ENCODE measurements around the gene MAPK4. TPM values are rescaled to one million over a fixed set of nuclear protein-coding genes. Genes with fewer than 3 reads are reported as not detected.
A peak's percentile ranks its signal among the peaks of the same experiment; 100 is the strongest.
"Not testable (repeated sequence)": the region's sequence is repeated elsewhere in the genome, so short reads cannot be mapped to it uniquely, and the experiment has no call there.

The MAPK4 gene
- total and polyA plus RNA-seq, 10 of the 15 experiments (the other 5 are each of a cell fraction or from before 2014, with no cell fraction given): 0.03 to 0.11 (median 0.06) TPM; not detected in 4

GRCh38 chr18:50560681-50561629 is 1.1 kb downstream of the MAPK4 start:
- FAIRE-seq: no peak
- Histone ChIP-seq H3K4me2 (ENCODE audit: control insufficient read depth, insufficient read depth) (peak overlapping the region; percentile 48), H3K4me3 (no peak overlapping the region), H2AFZ (ENCODE audit: control insufficient read depth, low read depth, low read length) (no peak overlapping the region), H3K27ac (ENCODE audit: control insufficient read depth, insufficient read depth) (no peak overlapping the region), H3K4me1 (ENCODE audit: control insufficient read depth, insufficient read depth, low read length) (no peaks in the 10 kb centered on the region), H3K9ac (ENCODE audit: control insufficient read depth, insufficient read depth, low read length) (no peak overlapping the region), H4K20me1 (ENCODE audit: control insufficient read depth, insufficient read depth) (no peaks in the 10 kb centered on the region), H3K36me3 (ENCODE audit: control insufficient read depth in 2 of 2, insufficient read depth in 2 of 2, low read length in 1 of 2) (no peaks in the 10 kb centered on the region), H3K9me3 (replicated peaks; ENCODE audit: control insufficient read depth, insufficient read depth, low read length) (no peaks in the 10 kb centered on the region; the same call in 1 of the 3 replicates), H3K27me3 (replicated peaks in 1 of 2; ENCODE audit: control insufficient read depth in 2 of 2, insufficient read depth in 2 of 2, low read length in 1 of 2) (peaks cover 13 to 15% of the 10 kb centered on the region in 2 experiments), H3K79me2 (ENCODE audit: control insufficient read depth, insufficient read depth, low read length) (no peaks in the 10 kb centered on the region)
- no peak for TF ChIP-seq IRF4 (IDR thresholded peaks at IDR 0.05; ENCODE audit: low read depth, low read length)
- ChIA-PET RAD21 (ENCODE audit: unreplicated experiment) (no interaction called here), SMC1A (ENCODE audit: uncharacterized antibody, unreplicated experiment) (interaction anchor here (0.7 kb wide), 1 partner anchor 20 kb away, joined by 3 read pairs; no protein-coding TSS in a partner anchor), POLR2A (no interaction called here), CTCF (no interaction called here)
- 24% methylated on average over 45 of the region's 49 CpGs for WGBS (ENCODE audit: insufficient coverage, insufficient replicate concordance, low lambda C conversion rate, missing lambda C conversion rate)
- in situ Hi-C loops (cut with MboI): no loop called here
- no TSS peak for BruUV-seq (replicated peaks)
- ATAC-seq: no peak
- DNase-seq (ENCODE audit: low read depth, low spot score): no peak
- intact Hi-C loops (cut with micrococcal nuclease; ENCODE audit: unreplicated experiment): no loop called here

- SMC1A ChIA-PET (ENCODE audit: uncharacterized antibody, unreplicated experiment); H3K9me3 ChIP-seq (replicated peaks; ENCODE audit: control insufficient read depth, insufficient read depth, low read length); POLR2A ChIA-PET; H3K4me3 ChIP-seq; intact Hi-C loops (cut with micrococcal nuclease; ENCODE audit: unreplicated experiment); H3K4me2 ChIP-seq (ENCODE audit: control insufficient read depth, insufficient read depth); BruUV-seq (replicated peaks); DNase-seq (ENCODE audit: low read depth, low spot score); H3K9ac ChIP-seq (ENCODE audit: control insufficient read depth, insufficient read depth, low read length); H3K4me1 ChIP-seq (ENCODE audit: control insufficient read depth, insufficient read depth, low read length); H3K27ac ChIP-seq (ENCODE audit: control insufficient read depth, insufficient read depth); FAIRE-seq; H2AFZ ChIP-seq (ENCODE audit: control insufficient read depth, low read depth, low read length); H3K36me3 ChIP-seq (ENCODE audit: control insufficient read depth in 2 of 2, insufficient read depth in 2 of 2, low read length in 1 of 2); H4K20me1 ChIP-seq (ENCODE audit: control insufficient read depth, insufficient read depth); CTCF ChIA-PET; in situ Hi-C loops (cut with MboI); RAD21 ChIA-PET (ENCODE audit: unreplicated experiment); ATAC-seq; H3K79me2 ChIP-seq (ENCODE audit: control insufficient read depth, insufficient read depth, low read length): not testable (repeated sequence)
- 0% methylated on average over 1 of the region's 1 CpG for WGBS (ENCODE audit: insufficient coverage, insufficient replicate concordance, low lambda C conversion rate, missing lambda C conversion rate)
- H3K27me3 ChIP-seq (replicated peaks in 1 of 2; ENCODE audit: control insufficient read depth in 2 of 2, insufficient read depth in 2 of 2, low read length in 1 of 2): peaks cover 13 to 15% of the 10 kb centered on the region in 2 experiments
These were observed 2.4 kb downstream of the MAPK4 start for GRCh38 chr18:50562258-50562657.

All from GM12878 (cell line).